ENCODE data around the gene RPL28. TPM values are rescaled to one million over a fixed set of nuclear protein-coding genes. Genes with fewer than 3 reads are reported as not detected.

The RPL28 gene
- total and polyA plus RNA-seq, 2 of the 13 experiments (the other 11 are each of a cell fraction or from before 2014, with no cell fraction given) = 105 to 420 TPM

DNA sequence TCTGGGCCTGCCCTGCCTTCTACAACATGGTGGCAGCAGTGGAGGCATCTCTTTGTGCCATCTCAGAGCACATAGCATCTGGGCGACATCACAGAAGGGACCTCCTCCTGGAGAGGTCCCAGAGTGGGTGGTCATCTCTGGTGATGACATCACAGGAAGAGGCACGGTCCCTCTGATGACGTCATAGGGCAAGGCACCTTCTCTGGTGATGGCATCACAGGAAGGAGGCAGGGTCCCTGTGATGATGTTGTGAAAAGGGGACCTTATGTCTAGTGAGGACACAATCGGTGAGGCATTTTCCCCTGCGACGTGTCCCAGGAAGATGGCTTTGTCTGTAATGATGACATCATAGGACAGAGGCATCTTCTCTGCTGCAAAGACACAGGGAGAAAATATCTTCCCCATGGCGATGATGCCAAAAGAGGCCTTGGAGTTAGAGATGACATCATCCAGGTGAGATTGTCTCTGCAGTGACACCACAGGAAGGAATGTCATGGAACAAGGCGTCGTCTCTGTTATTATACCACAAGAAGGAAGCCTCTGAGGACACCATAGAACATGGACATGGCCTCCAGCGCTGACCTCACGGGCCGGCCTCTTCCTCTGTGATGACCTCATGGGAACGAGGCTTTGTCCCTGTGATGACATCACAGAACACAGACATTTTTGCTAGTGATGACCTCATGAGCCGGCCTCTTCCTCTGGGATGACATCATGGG lies 46.7 kb downstream of the RPL28 start:
- no peaks in the 10 kb centered on the region for H3K9me3 ChIP-seq (ENCODE audit: low read length)
- no peak overlapping the region for H3K9ac ChIP-seq (ENCODE audit: insufficient read depth, low read depth, low read length)
- in situ Hi-C loops (cut with HindIII; ENCODE audit: extremely low pct_ligation_motif_present, low pct_unique_long_range_greater_than_20kb) (no loop called here), intact Hi-C loops (cut with micrococcal nuclease; ENCODE audit: unreplicated experiment) (no loop called here)
- H3K27me3 ChIP-seq (ENCODE audit: control insufficient read depth in 1 of 2, insufficient read depth in 2 of 2, low read length in 2 of 2) = peaks cover 0 to 2% of the 10 kb centered on the region in 2 experiments; a peak in 1 of 5 replicates
- H4K20me1 ChIP-seq (ENCODE audit: insufficient read depth, low read length) = no peaks in the 10 kb centered on the region
- no peaks in the 10 kb centered on the region for H3K79me2 ChIP-seq (ENCODE audit: insufficient read depth, low read length)
- peak; percentile 99 for TF ChIP-seq ATF7 (IDR thresholded peaks at IDR 0.05)
- TF ChIP-seq ATF7 (CRISPR knock-in tag; IDR thresholded peaks at IDR 0.05) = no peak
- peak; percentile 44; the same call in 1 of the 2 replicates for TF ChIP-seq CREM (IDR thresholded peaks at IDR 0.05)
- TF ChIP-seq CREM (CRISPR knock-in tag; IDR thresholded peaks at IDR 0.05) = no peak
- peak; percentile 99 for TF ChIP-seq CREB1 (IDR thresholded peaks at IDR 0.05)
- no peak for TF ChIP-seq CREB1 (CRISPR knock-in tag; IDR thresholded peaks at IDR 0.05)
- peak; percentile 82; the same call in 1 of the 2 replicates for TF ChIP-seq ZBTB21 (CRISPR knock-in tag; IDR thresholded peaks at IDR 0.05)
- no peak for TF ChIP-seq ZNF747 (CRISPR knock-in tag; IDR thresholded peaks at IDR 0.05; ENCODE audit: borderline replicate concordance)
- DNase-seq (ENCODE audit: low spot score) (no peak), FAIRE-seq (no peak), ATAC-seq (no peak; the same call in 2 of the 3 replicates)
- CTCF ChIA-PET (ENCODE audit: low intra/inter-chr PET ratio, low total read pairs) = no interaction called here
- POLR2A ChIA-PET = no interaction called here
- no peaks in the 10 kb centered on the region for H3K4me1 ChIP-seq (ENCODE audit: insufficient read depth, low read length)
- 44% methylated on average over 13 of the region's 14 CpGs for WGBS (ENCODE audit: low lambda C conversion rate)
- H2AFZ ChIP-seq (ENCODE audit: low read length) = no peak overlapping the region
- H3K4me2 ChIP-seq (ENCODE audit: low read depth, low read length) = no peak overlapping the region
- no peaks in the 10 kb centered on the region for H3K36me3 ChIP-seq (replicated peaks in 1 of 2; ENCODE audit: control insufficient read depth in 1 of 2, insufficient read depth in 2 of 2, low read length in 2 of 2)
- H3K4me3 ChIP-seq (replicated peaks in 1 of 3; ENCODE audit: insufficient read depth in 1 of 3, low read depth in 2 of 3, low read length in 3 of 3) = no peak overlapping the region
- no peak overlapping the region for H3K27ac ChIP-seq (ENCODE audit: extremely low read length, insufficient read depth, low read length)
- BruUV-seq (replicated peaks) = no TSS peak

GRCh38 chr19:55433292-55433691 lies 47.6 kb downstream of the RPL28 start:
- CTCF ChIA-PET (ENCODE audit: low intra/inter-chr PET ratio, low total read pairs) = no interaction called here
- Histone ChIP-seq H3K4me1 (ENCODE audit: insufficient read depth, low read length) (no peaks in the 10 kb centered on the region), H4K20me1 (ENCODE audit: insufficient read depth, low read length) (no peaks in the 10 kb centered on the region), H3K9ac (ENCODE audit: insufficient read depth, low read depth, low read length) (no peak overlapping the region), H3K9me3 (ENCODE audit: low read length) (no peaks in the 10 kb centered on the region), H3K79me2 (ENCODE audit: insufficient read depth, low read length) (no peaks in the 10 kb centered on the region), H3K27ac (ENCODE audit: extremely low read length, insufficient read depth, low read length) (no peak overlapping the region), H3K4me3 (replicated peaks in 1 of 3; ENCODE audit: insufficient read depth in 1 of 3, low read depth in 2 of 3, low read length in 3 of 3) (no peak overlapping the region), H2AFZ (ENCODE audit: low read length) (no peak overlapping the region), H3K4me2 (ENCODE audit: low read depth, low read length) (no peak overlapping the region), H3K27me3 (ENCODE audit: control insufficient read depth in 1 of 2, insufficient read depth in 2 of 2, low read length in 2 of 2) (peaks cover 0 to 2% of the 10 kb centered on the region in 2 experiments; a peak in 1 of 5 replicates), H3K36me3 (replicated peaks in 1 of 2; ENCODE audit: control insufficient read depth in 1 of 2, insufficient read depth in 2 of 2, low read length in 2 of 2) (no peaks in the 10 kb centered on the region)
- TF ChIP-seq RBFOX2 (IDR thresholded peaks at IDR 0.05; ENCODE audit: low read depth, low read length) (no peak), ZNF136 (CRISPR knock-in tag; IDR thresholded peaks at IDR 0.05; ENCODE audit: low read depth) (no peak)
- no CpG with 5 or more reads among the region's 48 CpGs for WGBS (ENCODE audit: low lambda C conversion rate)
- no TSS peak for BruUV-seq (replicated peaks)
- in situ Hi-C loops (cut with HindIII; ENCODE audit: extremely low pct_ligation_motif_present, low pct_unique_long_range_greater_than_20kb) (no loop called here), intact Hi-C loops (cut with micrococcal nuclease; ENCODE audit: unreplicated experiment) (no loop called here)
- POLR2A ChIA-PET = no interaction called here
- DNase-seq (ENCODE audit: low spot score) (no peak), ATAC-seq (no peak), FAIRE-seq (no peak)

Data from HepG2 (cell line).